ENCODE data around the gene SCYGR6. TPM values are rescaled to one million over a fixed set of nuclear protein-coding genes. Genes with fewer than 3 reads are reported as not detected.

SCYGR6 gene, protein sequence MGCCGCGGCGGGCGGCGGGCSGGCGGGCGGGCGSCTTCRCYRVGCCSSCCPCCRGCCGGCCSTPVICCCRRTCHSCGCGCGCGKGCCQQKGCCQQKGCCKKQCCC
- total RNA-seq: not detected
- not detected for polyA plus RNA-seq

GRCh38 chr2:227724394-227725039, at the start of gene SCYGR6:
Gene SCYGR6 (minus strand): TSS chr2:227724757. CDS start chr2:227724757, 0 bp downstream.
- H3K36me3 ChIP-seq (ENCODE audit: control insufficient read depth in 4 of 4, insufficient read depth in 3 of 4, low read depth in 1 of 4, low read length in 3 of 4): no peaks in the 10 kb centered on the region
- no peak within 1 kb of the TSS for H3K9ac ChIP-seq (ENCODE audit: low read depth in 1 of 2, low read length in 2 of 2)
- H3K27me3 ChIP-seq (ENCODE audit: control insufficient read depth in 4 of 4, insufficient read depth in 4 of 4, low read length in 3 of 4): no peaks in the 10 kb centered on the region
- TF ChIP-seq RXRA (IDR thresholded peaks at IDR 0.05): no peak
- no peak for TF ChIP-seq EGR1 (IDR thresholded peaks at IDR 0.05; ENCODE audit: low read depth in 2 of 2)
- TF ChIP-seq TAF1 (conservative IDR thresholded peaks at IDR 0.05): no peak
- TF ChIP-seq, protein P1, sequence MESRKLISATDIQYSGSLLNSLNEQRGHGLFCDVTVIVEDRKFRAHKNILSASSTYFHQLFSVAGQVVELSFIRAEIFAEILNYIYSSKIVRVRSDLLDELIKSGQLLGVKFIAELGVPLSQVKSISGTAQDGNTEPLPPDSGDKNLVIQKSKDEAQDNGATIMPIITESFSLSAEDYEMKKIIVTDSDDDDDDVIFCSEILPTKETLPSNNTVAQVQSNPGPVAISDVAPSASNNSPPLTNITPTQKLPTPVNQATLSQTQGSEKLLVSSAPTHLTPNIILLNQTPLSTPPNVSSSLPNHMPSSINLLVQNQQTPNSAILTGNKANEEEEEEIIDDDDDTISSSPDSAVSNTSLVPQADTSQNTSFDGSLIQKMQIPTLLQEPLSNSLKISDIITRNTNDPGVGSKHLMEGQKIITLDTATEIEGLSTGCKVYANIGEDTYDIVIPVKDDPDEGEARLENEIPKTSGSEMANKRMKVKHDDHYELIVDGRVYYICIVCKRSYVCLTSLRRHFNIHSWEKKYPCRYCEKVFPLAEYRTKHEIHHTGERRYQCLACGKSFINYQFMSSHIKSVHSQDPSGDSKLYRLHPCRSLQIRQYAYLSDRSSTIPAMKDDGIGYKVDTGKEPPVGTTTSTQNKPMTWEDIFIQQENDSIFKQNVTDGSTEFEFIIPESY (IDR thresholded peaks at IDR 0.05): no peak
- TF ChIP-seq MAX (IDR thresholded peaks at IDR 0.05): no peak
- no peak for TF ChIP-seq REST (IDR thresholded peaks at IDR 0.05)
- TF ChIP-seq, protein P2, sequence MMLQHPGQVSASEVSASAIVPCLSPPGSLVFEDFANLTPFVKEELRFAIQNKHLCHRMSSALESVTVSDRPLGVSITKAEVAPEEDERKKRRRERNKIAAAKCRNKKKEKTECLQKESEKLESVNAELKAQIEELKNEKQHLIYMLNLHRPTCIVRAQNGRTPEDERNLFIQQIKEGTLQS (IDR thresholded peaks at IDR 0.05): no peak
- no peak for TF ChIP-seq SP1 (IDR thresholded peaks at IDR 0.05)
- TF ChIP-seq NR2F2 (IDR thresholded peaks at IDR 0.05): no peak
- no peak for TF ChIP-seq JUND (IDR thresholded peaks at IDR 0.05)
- TF ChIP-seq GABPA (IDR thresholded peaks at IDR 0.05 in 1 of 2, conservative IDR thresholded peaks at IDR 0.05 in 1 of 2): no peak
- no peak for TF ChIP-seq RAD21 (IDR thresholded peaks at IDR 0.05)
- no peak within 1 kb of the TSS for H3K27ac ChIP-seq (ENCODE audit: low read depth in 1 of 2, low read length in 2 of 2)
- H3K4me3 ChIP-seq (ENCODE audit: low read depth in 1 of 3, low read length in 3 of 3): no peak within 1 kb of the TSS
- no peak for DNase-seq (ENCODE audit: low spot score)
- WGBS: 88% methylated on average over 15 of the region's 15 CpGs
- H3K9me3 ChIP-seq (ENCODE audit: control insufficient read depth in 4 of 4, low read length in 3 of 4): no peaks in the 10 kb centered on the region
- H3K4me1 ChIP-seq (ENCODE audit: control insufficient read depth in 4 of 4, insufficient read depth in 4 of 4, low read length in 3 of 4): peaks cover 0 to 3% (median 0%) of the 10 kb centered on the region in 4 donors

DNA sequence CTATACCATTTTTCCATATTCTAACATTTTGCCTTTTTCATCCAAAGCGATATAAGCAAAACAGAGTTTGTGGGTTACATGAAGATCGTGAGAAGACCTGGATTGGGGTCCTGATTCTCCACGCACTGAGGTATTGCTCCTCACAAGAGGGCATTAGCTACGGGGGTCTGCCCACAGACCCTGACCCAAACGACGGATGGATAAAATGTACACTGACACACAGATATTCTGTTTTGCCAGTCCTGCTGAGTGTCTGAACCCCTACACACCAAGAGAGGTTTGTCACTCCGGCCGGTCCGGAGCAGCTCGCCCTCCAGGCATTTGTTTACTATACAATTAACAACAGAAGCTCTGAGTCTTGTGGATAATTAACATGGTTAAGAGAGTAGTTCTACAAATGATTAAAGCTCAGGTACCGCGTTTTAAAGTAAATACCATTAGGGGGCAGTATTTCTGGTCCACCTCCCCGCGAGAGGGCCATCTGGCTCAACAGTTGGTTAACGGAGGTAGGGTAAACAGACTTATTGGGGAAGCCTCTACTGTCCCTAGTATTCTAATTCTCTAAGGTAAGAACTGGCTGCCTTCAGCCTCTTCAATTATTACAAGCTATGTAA, 49.6 kb upstream of the SCYGR6 start:
- H3K9ac ChIP-seq (ENCODE audit: low read depth in 1 of 2, low read length in 2 of 2): no peak overlapping the region
- no peaks in the 10 kb centered on the region for H3K27me3 ChIP-seq (ENCODE audit: control insufficient read depth in 4 of 4, insufficient read depth in 4 of 4, low read length in 3 of 4)

More for the DNA sequence above, 49.6 kb upstream of the SCYGR6 start:
- Histone ChIP-seq H3K4me1 (ENCODE audit: control insufficient read depth in 4 of 4, insufficient read depth in 4 of 4, low read length in 3 of 4) (no peaks in the 10 kb centered on the region), H3K27ac (ENCODE audit: low read depth in 1 of 2, low read length in 2 of 2) (no peak overlapping the region), H3K36me3 (ENCODE audit: control insufficient read depth in 4 of 4, insufficient read depth in 3 of 4, low read depth in 1 of 4, low read length in 3 of 4) (no peaks in the 10 kb centered on the region), H3K9me3 (ENCODE audit: control insufficient read depth in 4 of 4, low read length in 3 of 4) (no peaks in the 10 kb centered on the region), H3K4me3 (ENCODE audit: low read depth in 1 of 3, low read length in 3 of 3) (no peak overlapping the region)
- TF ChIP-seq, protein P3, sequence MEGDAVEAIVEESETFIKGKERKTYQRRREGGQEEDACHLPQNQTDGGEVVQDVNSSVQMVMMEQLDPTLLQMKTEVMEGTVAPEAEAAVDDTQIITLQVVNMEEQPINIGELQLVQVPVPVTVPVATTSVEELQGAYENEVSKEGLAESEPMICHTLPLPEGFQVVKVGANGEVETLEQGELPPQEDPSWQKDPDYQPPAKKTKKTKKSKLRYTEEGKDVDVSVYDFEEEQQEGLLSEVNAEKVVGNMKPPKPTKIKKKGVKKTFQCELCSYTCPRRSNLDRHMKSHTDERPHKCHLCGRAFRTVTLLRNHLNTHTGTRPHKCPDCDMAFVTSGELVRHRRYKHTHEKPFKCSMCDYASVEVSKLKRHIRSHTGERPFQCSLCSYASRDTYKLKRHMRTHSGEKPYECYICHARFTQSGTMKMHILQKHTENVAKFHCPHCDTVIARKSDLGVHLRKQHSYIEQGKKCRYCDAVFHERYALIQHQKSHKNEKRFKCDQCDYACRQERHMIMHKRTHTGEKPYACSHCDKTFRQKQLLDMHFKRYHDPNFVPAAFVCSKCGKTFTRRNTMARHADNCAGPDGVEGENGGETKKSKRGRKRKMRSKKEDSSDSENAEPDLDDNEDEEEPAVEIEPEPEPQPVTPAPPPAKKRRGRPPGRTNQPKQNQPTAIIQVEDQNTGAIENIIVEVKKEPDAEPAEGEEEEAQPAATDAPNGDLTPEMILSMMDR (IDR thresholded peaks at IDR 0.05; ENCODE audit: low read depth, low read length, missing input control): peak; percentile 1
- TF ChIP-seq RAD21 (IDR thresholded peaks at IDR 0.05) (peak in 1 of 2 donors; percentile 57), HNF4A (conservative IDR thresholded peaks at IDR 0.05) (no peak)
- WGBS: 44% methylated on average over 15 of the region's 15 CpGs
- no peak for DNase-seq (ENCODE audit: low spot score)
